NCI-H226 (cell line): ENCODE data around the gene NRG3.

Experiments used
- DNase-seq: peaks from one replicate; pipeline ENCODE4 v3.0.0-alpha.2; 2015

The NRG3 gene

DNA sequence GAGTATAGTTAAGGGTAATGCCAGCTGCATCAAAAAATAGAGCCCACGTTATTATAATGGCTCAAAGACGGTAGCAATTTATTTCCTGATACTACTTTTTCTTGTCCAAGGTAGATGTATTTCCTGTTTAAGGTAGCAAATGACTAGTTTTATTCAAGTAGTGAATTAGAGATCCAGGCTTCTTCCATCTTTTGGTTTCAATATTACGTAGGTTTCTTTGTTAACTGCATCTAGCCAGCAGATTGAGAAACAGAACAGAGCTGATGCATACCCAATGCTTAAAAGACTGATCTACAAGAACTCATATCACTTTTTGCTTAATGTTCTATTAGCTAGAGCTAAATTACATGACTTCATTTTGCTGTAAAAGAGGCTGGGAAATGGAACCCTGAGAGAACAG lies 992.1 kb downstream of the NRG3 start:
- no peak for DNase-seq

DNA sequence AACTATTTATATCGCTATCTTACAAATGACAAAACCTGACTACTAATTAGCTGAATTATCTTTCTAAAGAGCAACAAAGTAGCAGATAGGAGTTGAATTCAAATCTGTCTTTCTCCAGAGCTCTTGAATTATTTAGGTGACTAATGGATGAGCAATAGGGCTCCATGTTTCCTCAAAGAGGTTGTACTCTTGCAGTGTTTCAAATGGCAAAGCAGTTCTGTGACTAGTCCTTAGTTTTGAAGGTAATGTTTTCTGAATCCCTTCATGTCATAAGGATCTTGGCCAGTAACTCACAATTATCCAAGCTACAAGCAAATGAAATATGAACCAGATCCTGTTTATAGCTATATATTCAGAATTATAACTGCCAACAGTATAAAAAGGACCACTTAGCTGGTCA lies 999.7 kb downstream of the NRG3 start:
- no peak for DNase-seq

DNA sequence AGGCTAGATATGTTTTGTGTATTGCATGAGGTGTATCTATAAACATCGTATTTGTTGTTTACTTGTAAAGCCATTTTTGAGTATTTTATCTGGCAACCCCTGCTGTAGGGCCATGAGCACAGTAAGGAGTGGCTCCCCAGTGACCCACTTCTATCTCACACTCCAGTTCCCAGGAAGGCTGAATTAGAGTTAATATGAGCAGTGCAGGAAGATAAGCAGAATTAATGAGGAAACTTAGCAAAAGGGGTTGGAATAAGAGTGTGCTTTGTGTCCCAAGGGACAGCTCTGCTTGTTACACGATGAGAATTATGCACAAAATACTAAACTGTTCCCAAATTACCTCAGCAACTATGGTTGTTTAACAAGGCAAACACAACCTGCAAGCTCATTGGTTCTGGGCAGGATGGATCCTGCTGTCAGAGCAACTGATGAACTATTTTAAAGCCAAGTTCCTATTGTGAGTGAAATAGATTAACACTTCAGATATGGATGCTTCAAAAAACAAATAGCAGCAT lies 1005.8 kb downstream of the NRG3 start:
- no peak for DNase-seq

DNA sequence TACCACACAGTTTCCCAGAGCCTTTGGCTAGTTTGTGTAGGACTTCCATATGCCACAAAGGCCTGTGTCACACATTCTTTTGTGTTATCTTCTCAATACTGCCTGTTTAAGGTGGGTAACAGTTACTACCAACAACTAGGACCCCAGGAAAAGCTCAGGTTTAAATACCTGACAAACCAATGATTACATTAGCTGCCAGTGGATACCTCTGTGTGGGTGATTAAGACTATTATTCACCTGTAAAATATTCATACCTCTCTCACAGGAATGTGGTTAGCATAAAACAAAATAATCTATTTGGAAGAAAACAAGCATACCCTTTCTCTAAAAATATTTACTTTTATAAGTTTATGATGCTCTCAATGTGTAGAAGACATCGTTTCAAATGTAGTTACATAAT lies 1007.7 kb downstream of the NRG3 start:
- no peak for DNase-seq

DNA sequence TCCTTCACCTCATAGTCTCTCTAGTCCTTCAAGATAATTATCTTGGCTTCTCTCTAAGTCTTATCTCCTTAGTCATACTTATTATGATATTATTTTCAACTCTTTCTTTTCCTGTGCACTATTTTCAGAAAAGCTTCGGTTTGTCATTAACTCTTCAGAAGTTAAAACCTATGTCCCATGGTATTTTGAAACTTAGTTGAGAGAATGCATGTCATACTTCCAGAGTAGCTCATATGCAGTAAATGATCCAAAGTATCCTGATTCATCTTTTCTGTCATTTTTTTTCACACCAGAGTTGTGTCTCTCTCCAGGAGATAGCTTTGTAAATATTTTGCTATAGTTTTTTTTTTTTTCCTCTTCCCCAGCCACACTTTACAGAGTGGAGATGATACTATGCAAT lies 1008.6 kb downstream of the NRG3 start:
- DNase-seq: no peak

DNA sequence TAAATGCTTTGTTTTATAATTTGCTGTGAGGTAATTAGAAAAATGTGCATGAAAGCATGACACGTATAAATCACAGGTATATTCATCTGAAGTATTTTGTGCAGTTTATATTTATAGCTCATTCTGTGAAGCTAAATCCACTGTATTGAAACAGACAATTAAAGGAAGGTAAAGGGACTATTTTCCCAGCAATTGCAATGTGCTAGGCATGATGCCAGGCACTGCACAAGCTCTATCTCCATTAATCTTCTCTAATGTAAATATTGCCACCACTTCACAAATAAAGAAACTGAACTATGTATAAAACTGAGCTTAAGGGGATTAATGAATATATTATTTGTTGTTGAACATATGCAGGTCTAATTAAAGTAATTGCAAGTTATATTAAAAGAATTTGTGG lies 1012.5 kb downstream of the NRG3 start:
- DNase-seq: no peak

DNA sequence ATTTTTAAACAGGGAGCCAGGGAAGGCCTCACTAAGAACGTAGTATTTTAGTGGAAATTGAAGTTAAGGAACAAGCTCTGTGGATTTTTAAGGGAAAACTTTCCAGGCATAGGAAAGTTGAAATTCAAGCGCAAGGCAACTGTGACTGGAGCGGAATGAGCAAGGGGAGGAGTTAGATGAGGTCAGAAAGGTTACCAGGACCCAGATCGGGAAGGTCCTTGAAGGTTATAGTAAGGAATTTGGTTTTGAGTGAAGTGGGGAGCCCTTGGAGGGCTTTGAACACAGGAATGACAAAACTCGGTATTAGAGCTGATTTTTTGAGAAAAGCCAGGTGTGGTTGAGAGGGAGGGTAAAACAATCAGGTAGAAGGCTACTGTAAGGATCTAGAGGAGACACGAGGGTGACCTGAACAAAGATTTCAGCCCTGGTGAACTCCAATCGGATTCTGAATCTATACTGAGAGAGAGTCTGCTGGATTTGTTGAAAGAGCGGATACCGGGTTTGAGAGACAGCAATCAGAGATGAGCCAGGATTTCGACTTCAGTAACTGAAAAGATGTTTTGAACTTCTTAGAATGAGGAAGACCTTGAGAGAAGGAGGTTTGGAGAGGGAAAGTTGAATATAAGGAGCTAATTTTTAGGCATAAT lies 1013.9 kb downstream of the NRG3 start:
- no peak for DNase-seq

DNA sequence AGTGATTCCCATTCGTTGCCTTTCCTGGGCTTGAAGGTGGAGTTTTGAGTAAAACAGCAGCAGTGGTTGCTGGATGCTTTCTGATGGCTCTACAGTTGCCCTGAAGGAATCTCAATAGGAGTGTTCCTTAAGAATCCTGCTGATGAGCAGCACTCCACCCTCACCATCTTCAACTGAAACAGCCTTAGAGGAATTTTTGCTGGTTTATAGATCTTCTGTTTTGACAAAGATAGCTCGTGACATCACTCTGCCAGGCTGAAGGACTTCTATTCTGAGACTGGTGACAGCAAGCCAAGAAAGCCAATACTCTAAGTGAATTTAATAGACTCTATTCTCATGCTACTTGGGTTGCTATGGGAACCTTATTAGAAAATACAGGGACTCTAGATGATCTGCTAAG lies 1014.7 kb downstream of the NRG3 start:
- DNase-seq: no peak

DNA sequence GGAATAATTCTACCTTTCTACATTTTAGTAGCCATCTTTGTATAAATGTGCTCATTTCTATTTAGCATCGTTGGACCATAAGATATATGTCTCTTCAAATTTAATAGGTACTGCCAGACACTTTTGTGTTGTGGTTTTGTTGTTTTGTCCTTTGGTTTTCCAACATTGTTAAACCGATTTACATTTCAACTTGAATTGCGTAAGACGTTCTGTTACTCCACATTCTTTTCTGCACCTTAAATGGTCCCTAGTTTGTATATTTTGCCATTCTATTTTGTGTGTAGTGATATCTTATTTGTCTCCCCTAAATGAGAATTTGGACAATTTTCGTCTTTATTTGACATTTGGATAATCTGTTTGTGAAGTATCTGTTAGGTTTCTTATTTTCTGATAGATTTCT lies 1015.6 kb downstream of the NRG3 start:
- no peak for DNase-seq

DNA sequence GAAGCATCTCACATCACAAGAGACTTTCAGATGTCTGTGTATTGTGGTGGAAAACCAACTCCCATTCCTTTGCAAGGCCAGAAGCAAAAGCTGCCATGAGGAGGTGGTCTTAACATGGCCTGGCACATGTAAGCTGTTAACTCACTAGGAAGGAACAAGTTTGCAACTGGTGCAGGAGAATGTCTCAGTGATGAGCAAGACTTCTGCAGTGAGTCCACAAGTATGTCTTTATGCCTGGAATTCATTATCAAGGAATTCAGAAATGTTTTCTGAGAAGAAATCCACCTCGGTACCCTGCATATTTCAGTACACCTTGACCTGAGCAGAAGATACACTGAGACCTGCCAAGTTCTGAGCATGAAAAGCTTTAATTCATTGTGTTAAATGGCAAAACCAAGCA lies 1033.1 kb downstream of the NRG3 start:
- no peak for DNase-seq

DNA sequence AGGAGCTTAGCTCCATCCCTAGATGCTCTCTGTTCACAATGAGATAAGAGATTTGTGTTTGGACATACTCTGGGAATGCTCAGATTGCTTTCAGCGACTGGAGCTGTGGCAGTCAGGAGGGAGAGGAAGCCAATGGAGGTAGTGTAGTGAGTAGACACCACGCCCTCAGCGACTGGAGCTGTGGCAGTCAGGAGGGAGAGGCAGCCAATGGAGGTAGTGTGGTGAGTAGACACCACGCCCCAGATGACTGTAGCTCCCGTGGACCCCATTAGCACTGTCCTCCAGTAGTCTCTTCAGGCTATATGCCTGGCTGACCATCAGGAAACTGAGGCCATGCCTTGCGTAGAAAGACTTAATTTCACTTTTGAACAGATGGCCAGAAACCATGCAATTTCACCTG lies 1033.8 kb downstream of the NRG3 start:
- no peak for DNase-seq

DNA sequence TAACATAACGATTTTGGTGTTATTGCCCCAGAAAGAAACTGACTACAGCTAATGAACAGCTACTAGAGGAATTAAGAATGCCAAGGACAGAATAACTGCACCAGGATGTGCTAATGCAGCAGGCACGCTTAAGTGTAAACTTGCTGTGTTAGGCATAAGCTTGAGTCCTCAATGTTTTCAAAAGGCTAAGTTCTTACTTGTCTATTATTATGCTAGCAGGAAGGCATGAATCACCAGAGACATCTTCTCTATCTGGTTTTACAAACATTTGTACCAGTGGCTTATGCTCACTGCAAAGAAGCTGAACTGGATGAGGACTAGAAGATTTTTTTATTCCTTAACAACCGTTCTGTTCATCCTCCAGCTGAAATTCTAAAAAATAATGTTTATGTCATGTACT lies 1035.3 kb downstream of the NRG3 start:
- no peak for DNase-seq

DNA sequence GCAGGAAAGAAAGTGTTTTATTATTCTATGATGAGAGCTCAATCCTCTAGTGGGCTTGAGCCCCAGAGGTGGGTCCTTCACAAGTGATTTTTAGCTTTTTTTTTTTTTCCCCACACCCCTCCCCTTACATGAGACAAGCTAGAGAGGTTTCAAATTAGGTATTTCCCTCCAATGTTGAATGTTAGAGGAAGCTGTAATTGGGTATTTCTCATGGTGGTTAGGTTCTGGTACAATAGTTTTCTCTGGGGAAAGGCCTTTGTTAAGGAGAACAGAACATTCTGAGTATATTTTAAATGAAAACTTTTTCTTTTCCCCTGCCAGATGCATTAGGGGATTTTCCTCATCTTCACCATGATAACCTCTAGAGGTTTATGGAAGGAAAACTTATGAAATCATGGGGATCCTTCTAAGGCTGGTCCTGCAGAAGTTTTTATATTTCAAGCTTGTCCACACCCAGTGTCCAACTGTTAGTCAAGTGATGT lies 1039.7 kb downstream of the NRG3 start:
- DNase-seq: no peak

DNA sequence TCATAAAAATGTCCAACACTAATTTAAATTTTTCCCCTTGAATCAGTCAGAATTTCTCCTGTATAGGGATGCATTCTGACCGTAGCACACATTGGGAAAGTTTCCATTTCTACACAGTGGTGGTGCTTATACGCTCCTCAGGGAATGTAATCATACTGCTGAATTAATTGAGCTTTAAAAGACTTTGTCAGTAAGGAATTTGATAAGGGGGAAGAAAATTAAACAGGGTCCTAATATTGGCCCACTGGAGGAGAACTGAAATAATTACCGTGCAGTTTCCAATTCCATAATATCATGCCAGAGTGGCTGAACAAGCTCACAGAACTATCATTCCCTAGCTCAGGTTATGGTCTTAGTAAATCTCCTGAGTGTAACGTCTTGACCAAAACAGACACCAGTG lies 1041.9 kb downstream of the NRG3 start:
- DNase-seq: no peak

DNA sequence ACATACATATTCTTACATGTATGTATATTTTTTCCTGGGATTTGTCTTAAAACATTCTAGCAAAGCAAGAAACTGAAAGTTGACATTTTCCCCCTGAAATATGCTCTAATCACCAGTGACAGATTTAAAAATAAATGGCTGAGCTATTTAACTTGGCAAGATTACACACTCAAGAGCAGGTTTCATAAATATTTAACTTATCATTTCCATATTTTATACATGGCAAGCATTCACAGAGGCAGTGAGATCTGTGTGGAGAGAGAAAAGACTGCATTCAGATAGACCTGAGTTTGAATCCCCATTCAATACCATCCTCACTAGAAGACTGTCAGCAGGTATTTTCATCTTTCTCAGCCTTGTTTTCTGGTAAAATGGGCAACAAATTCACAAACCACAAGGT lies 1043.0 kb downstream of the NRG3 start:
- no peak for DNase-seq

DNA sequence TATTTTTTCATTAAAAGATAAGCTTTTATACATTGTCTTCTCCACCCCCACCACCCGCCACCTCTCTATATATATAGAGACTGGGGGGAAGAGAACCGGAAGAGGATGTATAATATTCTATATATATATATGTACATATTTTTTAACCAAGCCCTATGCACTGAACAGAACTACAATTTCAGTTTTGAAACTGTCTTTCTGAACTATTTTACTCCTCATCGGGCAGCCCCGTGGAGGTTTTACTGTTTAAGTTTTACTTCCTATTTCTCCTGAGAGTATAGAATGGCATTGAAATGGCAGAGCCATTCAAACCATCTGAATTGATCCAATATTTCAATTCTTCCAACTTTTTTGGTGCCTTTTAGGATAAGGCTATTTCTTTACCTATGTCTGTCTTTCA lies 1047.1 kb downstream of the NRG3 start:
- DNase-seq: no peak

DNA sequence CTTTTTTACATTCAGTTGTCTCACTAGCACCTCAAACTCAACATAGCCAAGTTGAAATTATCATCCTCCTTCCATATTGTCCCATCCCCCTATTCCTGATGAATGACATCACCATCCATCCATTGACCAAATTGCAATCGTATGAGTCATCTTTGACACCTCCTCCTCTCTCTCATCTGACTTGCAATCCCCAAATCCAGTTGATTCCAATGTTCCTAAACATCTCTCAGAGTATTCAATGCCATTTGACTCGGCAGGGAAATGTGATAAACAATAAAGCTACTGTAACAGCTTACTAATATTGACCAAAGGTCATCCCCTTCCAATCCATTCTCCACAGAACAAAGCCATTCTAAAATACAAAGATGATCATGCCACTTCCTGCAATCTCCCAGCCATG lies 1047.8 kb downstream of the NRG3 start:
- DNase-seq: no peak

DNA sequence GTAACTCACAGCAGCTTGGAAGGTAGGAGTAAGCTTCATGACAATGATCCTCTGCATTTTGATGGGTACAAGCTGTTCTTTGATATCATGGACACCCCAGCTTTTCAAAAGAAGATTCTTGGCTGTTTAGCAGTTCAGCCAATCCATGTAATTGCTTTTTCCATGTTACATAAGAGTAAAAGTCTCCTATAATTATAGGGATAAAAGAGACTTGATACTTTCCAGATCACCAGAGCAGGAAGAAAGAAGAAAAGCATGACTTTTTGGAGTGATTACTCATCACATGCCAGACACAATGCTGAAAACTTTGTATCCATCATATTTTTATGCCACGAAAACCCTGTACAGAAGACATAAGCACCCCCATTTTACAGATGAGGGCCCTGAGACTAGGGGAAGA lies 1049.7 kb downstream of the NRG3 start:
- DNase-seq: no peak

DNA sequence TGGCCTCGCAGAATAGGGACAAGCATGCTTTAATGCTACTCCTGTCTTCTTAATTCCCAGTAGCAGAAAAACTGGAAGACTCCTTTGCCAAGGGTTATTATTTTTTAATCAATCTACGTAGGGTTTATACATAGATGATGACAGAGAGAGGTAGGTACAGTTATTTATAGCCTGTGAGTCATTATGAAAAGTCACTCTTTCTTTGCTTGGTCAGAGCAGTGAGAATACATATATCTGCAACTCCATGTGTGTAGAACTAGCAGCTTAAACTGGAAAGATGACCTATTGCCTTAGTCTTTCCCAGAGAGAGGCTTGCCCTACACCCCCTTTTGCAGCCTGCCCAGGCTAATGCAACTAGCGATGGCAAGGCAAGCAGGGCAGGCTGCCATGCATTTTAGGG lies 1050.6 kb downstream of the NRG3 start:
- DNase-seq: no peak

DNA sequence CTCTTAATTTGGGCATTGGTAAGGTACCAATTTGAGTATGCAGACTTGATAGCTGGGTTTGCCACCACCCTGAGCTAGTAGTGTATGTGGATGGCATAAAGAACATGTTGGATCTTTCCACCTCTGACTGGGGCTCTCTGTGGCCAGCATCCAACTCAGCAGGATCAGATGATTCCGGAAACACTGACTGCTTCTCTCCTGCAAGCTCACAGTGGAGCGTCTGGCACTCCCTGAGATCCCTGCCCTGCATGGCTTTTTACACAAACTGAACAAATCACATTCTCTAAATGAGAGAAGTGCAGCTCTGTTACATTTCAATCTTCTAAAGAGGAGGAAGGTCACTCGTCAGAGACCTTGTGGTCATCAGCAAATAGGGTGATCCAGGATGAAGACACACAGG lies 1057.5 kb downstream of the NRG3 start:
- DNase-seq: no peak

DNA sequence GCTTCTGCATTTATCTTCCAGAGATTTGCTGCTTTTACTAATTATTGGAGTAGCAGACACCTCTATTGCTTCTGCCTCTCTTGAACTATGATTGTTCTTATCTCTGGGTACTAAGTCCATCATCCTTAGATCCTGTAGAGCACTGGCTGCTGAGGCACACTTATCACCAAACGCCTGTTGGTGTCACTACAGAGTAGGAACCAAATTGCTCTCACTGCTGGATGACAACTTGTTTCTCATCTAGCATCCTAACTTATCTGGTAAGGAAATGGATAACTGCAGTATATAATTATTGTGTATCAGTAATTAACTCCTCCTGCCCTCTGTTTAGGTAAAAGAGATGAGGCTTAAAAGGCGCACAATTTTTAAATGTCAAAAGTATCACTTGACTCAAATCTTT lies 1059.4 kb downstream of the NRG3 start:
- DNase-seq: no peak

DNA sequence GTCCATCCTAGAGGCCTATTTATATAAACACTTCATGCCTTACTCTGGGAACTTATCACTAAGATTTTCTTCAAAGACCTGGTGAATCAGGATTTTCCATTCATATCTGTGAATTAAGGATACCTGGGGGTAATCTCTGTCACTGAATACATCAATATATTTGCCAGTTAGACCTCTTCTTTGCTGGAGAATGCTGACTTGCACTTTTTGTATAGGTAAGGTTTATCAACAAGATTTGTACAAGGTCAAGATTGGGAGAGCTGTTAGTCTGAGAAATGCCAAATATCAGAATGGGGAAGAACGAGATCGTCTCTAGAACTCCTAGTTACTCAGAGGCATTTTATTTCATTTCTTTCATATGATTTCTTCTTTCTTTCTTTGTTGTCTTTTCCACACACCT lies 1060.0 kb downstream of the NRG3 start:
- no peak for DNase-seq

DNA sequence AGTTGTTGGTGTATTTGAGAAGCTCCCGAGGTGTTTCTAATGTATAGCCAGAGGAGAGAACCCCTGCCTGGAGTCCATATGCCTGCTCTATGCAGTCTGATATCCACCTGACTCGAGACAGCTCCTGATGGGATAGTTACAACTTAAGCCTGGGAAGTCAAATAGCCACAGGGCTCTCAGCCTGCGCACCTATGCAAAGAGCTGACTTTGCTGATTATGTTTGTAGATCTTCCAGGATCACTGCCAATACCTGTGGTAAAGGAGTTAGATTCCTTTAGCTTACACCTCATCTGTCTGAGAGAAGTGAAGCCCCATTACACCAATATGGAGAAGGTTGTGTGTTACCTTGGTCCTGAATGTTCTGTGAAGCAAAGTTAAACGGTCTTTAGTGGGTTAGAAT lies 1063.3 kb downstream of the NRG3 start:
- DNase-seq: no peak

DNA sequence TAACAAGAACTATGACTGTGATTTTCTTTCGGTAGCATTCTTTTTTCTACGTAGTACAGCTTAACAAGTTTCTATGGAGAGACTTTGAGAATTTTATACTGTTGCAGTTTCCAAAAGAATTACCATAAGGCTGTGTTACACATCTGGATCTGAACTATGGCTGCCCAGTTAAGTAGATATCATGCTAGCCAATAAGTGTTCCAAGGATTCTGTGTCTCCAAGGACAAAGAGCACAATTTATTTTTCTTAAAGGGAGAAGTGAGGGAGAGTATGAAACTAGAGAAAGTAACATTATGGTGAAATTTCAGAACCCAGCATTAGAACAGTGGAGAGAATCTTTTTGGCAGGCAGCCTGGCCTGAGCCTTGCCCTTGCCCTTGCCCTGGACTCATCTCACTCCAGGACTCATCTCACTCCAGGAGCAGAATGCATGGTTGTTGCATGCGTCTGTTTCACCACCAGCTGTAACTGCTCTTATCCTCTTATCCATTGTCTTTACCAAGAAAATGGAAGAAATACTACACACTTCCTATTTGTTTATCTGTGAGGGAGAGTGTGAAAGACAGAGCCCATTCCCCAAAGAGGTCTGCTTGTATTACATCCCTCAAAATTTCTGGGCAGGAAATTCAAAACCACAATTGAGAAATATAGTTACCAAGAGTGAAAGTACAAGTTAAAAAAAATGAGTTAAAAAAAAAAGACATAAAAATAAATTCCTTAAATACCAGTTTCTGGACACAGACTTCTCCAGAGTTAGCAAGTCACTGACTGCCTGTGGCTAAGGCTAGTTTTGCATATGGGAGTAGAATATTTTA lies 1067.5 kb downstream of the NRG3 start:
- DNase-seq: no peak

DNA sequence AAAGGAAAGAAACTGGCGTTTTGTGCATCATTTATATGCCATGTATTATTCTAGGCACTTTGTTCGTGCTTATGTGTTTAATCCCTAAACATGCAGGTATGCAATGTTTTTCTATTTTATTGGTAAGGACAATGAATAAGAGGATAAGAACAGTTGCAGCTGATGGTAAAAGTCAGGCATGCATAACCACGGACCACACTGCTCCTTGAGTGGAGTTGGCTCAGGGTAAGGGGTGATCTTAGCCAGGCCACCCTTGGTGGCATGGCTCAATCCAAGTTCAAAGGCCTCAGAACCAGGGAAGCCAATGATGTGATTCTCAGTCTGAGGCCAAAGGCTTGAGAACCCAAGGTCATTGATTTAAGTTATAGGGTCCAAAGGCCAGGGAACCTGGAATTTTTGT lies 1068.1 kb downstream of the NRG3 start:
- no peak for DNase-seq
